Kidney (tissue), 14 donors: Measurements from ENCODE around the gene PCDHGA5. TPM values are rescaled to one million over a fixed set of nuclear protein-coding genes. Genes with fewer than 3 reads are reported as not detected.
"Not testable (repeated sequence)": the region's sequence is repeated elsewhere in the genome, so short reads cannot be mapped to it uniquely, and the experiment has no call there.

Experiments used
- DNase-seq, 5 donors: peaks; one replicate each; pipeline ENCODE4 v3.0.0-alpha.2; 2013 to 2020
- FAIRE-seq: peaks from 2 replicates; lab custom pipeline; 2012; peaks lifted over from hg19 to GRCh38; lab: Jason Lieb, UNC
- H3K27ac ChIP-seq, 2 donors: one replicate each; pipeline ENCODE4 v1.7.0; 2013; ENCODE audit warnings: low read depth in 2 of 2, low read length in 2 of 2, inconsistent platforms in 1 of 2
- H3K27me3 ChIP-seq: one replicate; pipeline ENCODE4 v1.7.1; 2013; ENCODE audit warnings: low read length, inconsistent platforms; ENCODE audit not compliant: control insufficient read depth, insufficient read depth
- H3K36me3 ChIP-seq, 3 donors: one replicate each; pipeline versions ENCODE4 v1.7.0 to v1.7.1; 2013; ENCODE audit warnings: low read length in 3 of 3, control low read depth in 1 of 3, inconsistent platforms in 1 of 3; ENCODE audit not compliant: insufficient read depth in 3 of 3, control insufficient read depth in 2 of 3
- H3K4me1 ChIP-seq, 3 donors: one replicate each; pipeline versions ENCODE4 v1.7.0 to v1.7.1; 2013; ENCODE audit warnings: low read length in 3 of 3, inconsistent platforms in 1 of 3, low read depth in 1 of 3; ENCODE audit not compliant: control insufficient read depth in 2 of 3, insufficient read depth in 2 of 3
- H3K4me3 ChIP-seq, 3 donors: one replicate each; pipeline versions ENCODE4 v1.7.0 to v1.8.1; 2013; ENCODE audit warnings: low read length in 3 of 3, control low read depth in 1 of 3, inconsistent platforms in 1 of 3
- H3K9ac ChIP-seq, 3 donors: one replicate each; pipeline versions ENCODE4 v1.7.0 to v1.7.1; 2013; ENCODE audit warnings: low read length in 3 of 3, control low read depth in 1 of 3, inconsistent platforms in 1 of 3
- H3K9me3 ChIP-seq, 3 donors: one replicate each; pipeline versions ENCODE4 v1.7.0 to v1.7.1; 2013; ENCODE audit warnings: low read length in 3 of 3, control low read depth in 1 of 3, inconsistent platforms in 1 of 3; ENCODE audit not compliant: control insufficient read depth in 2 of 3, insufficient read depth in 1 of 3
- intact Hi-C: fragments of 100-400 bp; cut with DNase I; formaldehyde crosslinking; loops from one replicate; pipeline ENCODE4 v1.11.1; 2022
- polyA plus RNA-seq: library from polyadenylated mRNA; stranded (reverse); fragments of 350-450 nt; fragmentation: Illumina TruSeq; extraction: RNeasy Lipid Tissue Mini Kit (QIAGEN cat#74804); gene quantifications from one replicate; pipeline ENCODE4 v1.2.3, GENCODE V29; 2014; ENCODE audit warnings: low read depth, low replicate concordance; ENCODE audit not compliant: insufficient read depth
- total RNA-seq: library from RNA; stranded (reverse); fragmentation: NEBNext Ultra II Directional; extraction: Animal tissue kit (Norgen Biotek cat#: 25700); gene quantifications from one replicate; pipeline ENCODE4 v1.2.1, GENCODE V29; 2021
- TF ChIP-seq, protein P1 (sequence below): IDR thresholded peaks from 3 replicates; pipeline ENCODE4 v1.5.1; 2012; ENCODE audit warnings: mild to moderate bottlenecking, moderate library complexity, borderline replicate concordance; ENCODE audit not compliant: insufficient read depth; ENCODE audit errors: extremely low read depth
- donor health status: control.
- donor health status: control.
- donor health status: control.
- donor health status: control.
- donor health status: control.
- donor health status: DM: yes; HTN: yes; CAD: no.
- donor health status: Normal renal cell carcinoma (clear cell type).

The PCDHGA5 gene
- total and polyA plus RNA-seq, 2 donors from 2014 or later, result 2.8 TPM; not detected in 1

- H3K9me3 ChIP-seq, result peaks cover 0 to 56% (median 26%) of the 10 kb centered on the region in 3 donors
- FAIRE-seq, result no peak
Observed at GRCh38 chr5:141338538-141339306, 25.2 kb upstream of the PCDHGA5 start, which contains the start of gene PCDHGA2. Gene PCDHGA2, plus strand, starts transcription at chr5:141338760.

DNA sequence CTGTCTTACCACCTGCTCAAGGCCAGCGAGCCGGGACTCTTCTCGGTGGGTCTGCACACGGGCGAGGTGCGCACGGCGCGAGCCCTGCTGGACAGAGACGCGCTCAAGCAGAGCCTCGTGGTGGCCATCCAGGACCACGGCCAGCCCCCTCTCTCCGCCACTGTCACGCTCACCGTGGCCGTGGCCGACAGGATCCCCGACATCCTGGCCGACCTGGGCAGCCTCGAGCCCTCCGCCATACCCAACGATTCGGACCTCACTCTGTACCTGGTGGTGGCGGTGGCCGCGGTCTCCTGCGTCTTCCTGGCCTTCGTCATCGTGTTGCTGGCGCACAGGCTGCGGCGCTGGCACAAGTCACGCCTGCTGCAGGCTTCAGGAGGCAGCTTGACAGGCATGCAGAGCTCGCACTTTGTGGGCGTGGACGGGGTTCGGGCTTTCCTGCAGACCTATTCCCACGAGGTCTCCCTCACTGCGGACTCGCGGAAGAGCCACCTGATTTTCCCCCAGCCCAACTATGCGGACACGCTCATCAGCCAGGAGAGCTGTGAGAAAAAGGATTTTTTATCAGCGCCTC is 23.1 kb upstream of the PCDHGA5 start:
- intact Hi-C loops, H3K4me1 ChIP-seq, FAIRE-seq, H3K36me3 ChIP-seq, DNase-seq, H3K9ac ChIP-seq, H3K27ac ChIP-seq, H3K27me3 ChIP-seq, H3K4me3 ChIP-seq: not testable (repeated sequence)
- peaks cover 2 to 66% (median 24%) of the 10 kb centered on the region in 3 donors for H3K9me3 ChIP-seq

More at GRCh38 chr5:141338538-141339306, 25.2 kb upstream of the PCDHGA5 start, which contains the start of gene PCDHGA2:
- peak in 3 of 5 donors; percentile 57 to 80 (median 76) for DNase-seq
- TF ChIP-seq, protein P1, sequence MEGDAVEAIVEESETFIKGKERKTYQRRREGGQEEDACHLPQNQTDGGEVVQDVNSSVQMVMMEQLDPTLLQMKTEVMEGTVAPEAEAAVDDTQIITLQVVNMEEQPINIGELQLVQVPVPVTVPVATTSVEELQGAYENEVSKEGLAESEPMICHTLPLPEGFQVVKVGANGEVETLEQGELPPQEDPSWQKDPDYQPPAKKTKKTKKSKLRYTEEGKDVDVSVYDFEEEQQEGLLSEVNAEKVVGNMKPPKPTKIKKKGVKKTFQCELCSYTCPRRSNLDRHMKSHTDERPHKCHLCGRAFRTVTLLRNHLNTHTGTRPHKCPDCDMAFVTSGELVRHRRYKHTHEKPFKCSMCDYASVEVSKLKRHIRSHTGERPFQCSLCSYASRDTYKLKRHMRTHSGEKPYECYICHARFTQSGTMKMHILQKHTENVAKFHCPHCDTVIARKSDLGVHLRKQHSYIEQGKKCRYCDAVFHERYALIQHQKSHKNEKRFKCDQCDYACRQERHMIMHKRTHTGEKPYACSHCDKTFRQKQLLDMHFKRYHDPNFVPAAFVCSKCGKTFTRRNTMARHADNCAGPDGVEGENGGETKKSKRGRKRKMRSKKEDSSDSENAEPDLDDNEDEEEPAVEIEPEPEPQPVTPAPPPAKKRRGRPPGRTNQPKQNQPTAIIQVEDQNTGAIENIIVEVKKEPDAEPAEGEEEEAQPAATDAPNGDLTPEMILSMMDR, result peak; percentile 18
- Histone ChIP-seq H3K27me3 (no peaks in the 10 kb centered on the region), H3K36me3 (no peaks in the 10 kb centered on the region), H3K27ac (no peak within 1 kb of the TSS), H3K4me1 (no peaks in the 10 kb centered on the region), H3K9ac (no peak within 1 kb of the TSS), H3K4me3 (peak within 1 kb of the TSS; percentile 31 to 55 (median 42))
- intact Hi-C loops, result no loop called here

DNA sequence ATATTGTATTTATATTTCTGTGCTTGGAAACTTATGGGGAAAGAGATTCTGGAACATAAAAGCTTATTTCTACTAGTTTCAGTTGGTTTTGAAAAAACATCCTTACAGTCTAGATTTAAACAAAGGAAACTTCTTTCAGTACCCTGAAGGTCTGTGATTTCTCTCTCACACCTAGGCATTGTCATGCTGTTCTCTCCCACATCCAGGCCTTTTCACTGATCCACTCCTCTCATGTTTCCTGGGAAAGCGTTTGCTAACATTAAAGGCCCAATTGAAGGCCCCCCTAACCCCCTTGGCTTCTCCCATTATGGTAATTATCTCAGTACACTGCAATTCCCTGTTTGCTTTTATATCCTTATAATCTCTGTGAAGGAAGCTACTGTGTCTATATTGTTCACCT is 21.2 kb upstream of the PCDHGA5 start:
- Histone ChIP-seq H3K27me3 (no peaks in the 10 kb centered on the region), H3K27ac (no peak overlapping the region), H3K9ac (no peak overlapping the region), H3K36me3 (no peaks in the 10 kb centered on the region), H3K4me1 (no peaks in the 10 kb centered on the region), H3K9me3 (peaks cover 2 to 59% (median 25%) of the 10 kb centered on the region in 3 donors), H3K4me3 (no peak overlapping the region)
- intact Hi-C loops, result no loop called here
- TF ChIP-seq, protein P1, result no peak
- no peak for DNase-seq
- FAIRE-seq, result no peak
